ENCODE measurements around the gene IL27RA. TPM values are rescaled to one million over a fixed set of nuclear protein-coding genes. Genes with fewer than 3 reads are reported as not detected.

The IL27RA gene
- total and polyA plus RNA-seq, 2 experiments from 2014 or later = 7.7 to 11.4 TPM

DNA sequence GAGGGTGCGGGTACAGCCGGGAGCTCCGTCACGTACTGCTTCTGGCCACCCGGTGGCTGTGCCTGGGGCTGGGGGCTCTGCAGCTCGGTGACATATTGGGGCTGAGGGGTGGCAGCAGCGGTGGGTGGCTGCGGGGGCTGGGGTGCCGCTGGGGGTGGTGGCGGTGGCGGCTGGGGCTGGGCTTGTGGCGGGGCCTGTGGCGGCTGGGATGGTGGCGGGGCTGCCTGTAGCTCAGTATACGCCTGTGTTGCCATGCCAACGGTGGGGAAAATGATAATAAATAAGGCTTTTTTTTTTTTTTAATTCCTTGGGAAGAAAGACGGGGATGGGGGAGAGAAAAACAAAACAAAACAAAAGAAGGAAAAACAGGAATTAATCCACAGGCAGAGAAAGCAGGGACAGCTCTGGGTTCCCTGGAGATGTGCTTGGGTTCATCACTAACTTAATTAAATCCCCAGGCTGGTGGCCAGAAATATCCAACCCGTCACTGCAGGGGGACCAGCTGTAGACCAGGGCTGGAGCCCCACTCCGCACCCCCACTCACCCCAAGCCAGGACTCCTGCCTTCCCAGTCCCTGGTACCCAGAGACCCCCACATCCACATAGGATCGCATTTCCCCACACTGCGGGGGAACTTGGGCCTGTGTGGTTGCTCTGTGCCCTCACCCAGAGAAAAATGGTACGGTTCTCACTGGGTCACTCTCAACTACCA, 37.8 kb upstream of the IL27RA start:
- Mint-ChIP-seq H3K9me3 (peaks cover 9% of the 10 kb centered on the region; the same call in 2 of the 3 replicates), H3K4me1 (peaks cover 16% of the 10 kb centered on the region), H3K36me3 (ENCODE audit: low read depth) (peaks cover 31% of the 10 kb centered on the region), H3K4me3 (no peak overlapping the region), H3K27ac (0 out of 2 replicates have a peak overlapping the region, but pooled peaks have one; percentile 40), H3K27me3 (ENCODE audit: insufficient read depth, low read depth, poor library complexity) (peaks cover 11% of the 10 kb centered on the region)
- Histone ChIP-seq H3K4me3 (no peak overlapping the region), H3K36me3 (ENCODE audit: insufficient read depth) (no peaks in the 10 kb centered on the region), H3K79me2 (replicated peaks; ENCODE audit: insufficient read depth) (peaks cover 3% of the 10 kb centered on the region; the same call in 1 of the 2 replicates), H3K27ac (ENCODE audit: low read depth) (no peak overlapping the region), H4K20me1 (replicated peaks; ENCODE audit: insufficient read depth) (no peaks in the 10 kb centered on the region), H3K4me2 (no peak overlapping the region), H3K4me1 (ENCODE audit: insufficient read depth) (peaks cover 7% of the 10 kb centered on the region; the same call in 1 of the 2 replicates), H2AFZ (no peak overlapping the region), H3K9me2 (ENCODE audit: insufficient read depth) (no peaks in the 10 kb centered on the region), H3F3A (replicated peaks; ENCODE audit: low read depth) (0 out of 2 replicates have a peak, but pooled peaks cover 2% of the 10 kb centered on the region), H3K27me3 (ENCODE audit: insufficient read depth) (no peaks in the 10 kb centered on the region)
- ATAC-seq = no peak
- TF ChIP-seq JUNB (IDR thresholded peaks at IDR 0.05; ENCODE audit: unreplicated experiment) (no peak), CTCF (conservative IDR thresholded peaks at IDR 0.05; ENCODE audit: low read depth in 2 of 2) (no peak), POLR2AphosphoS5 (IDR thresholded peaks at IDR 0.05; ENCODE audit: low read depth) (no peak), ETS1 (IDR thresholded peaks at IDR 0.05) (no peak), EZH2phosphoT487 (IDR thresholded peaks at IDR 0.05; ENCODE audit: unreplicated experiment) (no peak), NANOG (IDR thresholded peaks at IDR 0.05; ENCODE audit: borderline replicate concordance) (no peak), STAT1 (IDR thresholded peaks at IDR 0.05; ENCODE audit: unreplicated experiment) (no peak), CREB1 (CRISPR knock-in tag; IDR thresholded peaks at IDR 0.05; ENCODE audit: low read depth) (no peak), REST (IDR thresholded peaks at IDR 0.05; ENCODE audit: unreplicated experiment) (no peak), ZNF331 (CRISPR knock-in tag; IDR thresholded peaks at IDR 0.05; ENCODE audit: low read depth) (no peak), EZH2 (IDR thresholded peaks at IDR 0.05; ENCODE audit: low read depth, unreplicated experiment) (no peak), ZNF114 (CRISPR knock-in tag; IDR thresholded peaks at IDR 0.05) (no peak)
- TF ChIP-seq, protein P1, sequence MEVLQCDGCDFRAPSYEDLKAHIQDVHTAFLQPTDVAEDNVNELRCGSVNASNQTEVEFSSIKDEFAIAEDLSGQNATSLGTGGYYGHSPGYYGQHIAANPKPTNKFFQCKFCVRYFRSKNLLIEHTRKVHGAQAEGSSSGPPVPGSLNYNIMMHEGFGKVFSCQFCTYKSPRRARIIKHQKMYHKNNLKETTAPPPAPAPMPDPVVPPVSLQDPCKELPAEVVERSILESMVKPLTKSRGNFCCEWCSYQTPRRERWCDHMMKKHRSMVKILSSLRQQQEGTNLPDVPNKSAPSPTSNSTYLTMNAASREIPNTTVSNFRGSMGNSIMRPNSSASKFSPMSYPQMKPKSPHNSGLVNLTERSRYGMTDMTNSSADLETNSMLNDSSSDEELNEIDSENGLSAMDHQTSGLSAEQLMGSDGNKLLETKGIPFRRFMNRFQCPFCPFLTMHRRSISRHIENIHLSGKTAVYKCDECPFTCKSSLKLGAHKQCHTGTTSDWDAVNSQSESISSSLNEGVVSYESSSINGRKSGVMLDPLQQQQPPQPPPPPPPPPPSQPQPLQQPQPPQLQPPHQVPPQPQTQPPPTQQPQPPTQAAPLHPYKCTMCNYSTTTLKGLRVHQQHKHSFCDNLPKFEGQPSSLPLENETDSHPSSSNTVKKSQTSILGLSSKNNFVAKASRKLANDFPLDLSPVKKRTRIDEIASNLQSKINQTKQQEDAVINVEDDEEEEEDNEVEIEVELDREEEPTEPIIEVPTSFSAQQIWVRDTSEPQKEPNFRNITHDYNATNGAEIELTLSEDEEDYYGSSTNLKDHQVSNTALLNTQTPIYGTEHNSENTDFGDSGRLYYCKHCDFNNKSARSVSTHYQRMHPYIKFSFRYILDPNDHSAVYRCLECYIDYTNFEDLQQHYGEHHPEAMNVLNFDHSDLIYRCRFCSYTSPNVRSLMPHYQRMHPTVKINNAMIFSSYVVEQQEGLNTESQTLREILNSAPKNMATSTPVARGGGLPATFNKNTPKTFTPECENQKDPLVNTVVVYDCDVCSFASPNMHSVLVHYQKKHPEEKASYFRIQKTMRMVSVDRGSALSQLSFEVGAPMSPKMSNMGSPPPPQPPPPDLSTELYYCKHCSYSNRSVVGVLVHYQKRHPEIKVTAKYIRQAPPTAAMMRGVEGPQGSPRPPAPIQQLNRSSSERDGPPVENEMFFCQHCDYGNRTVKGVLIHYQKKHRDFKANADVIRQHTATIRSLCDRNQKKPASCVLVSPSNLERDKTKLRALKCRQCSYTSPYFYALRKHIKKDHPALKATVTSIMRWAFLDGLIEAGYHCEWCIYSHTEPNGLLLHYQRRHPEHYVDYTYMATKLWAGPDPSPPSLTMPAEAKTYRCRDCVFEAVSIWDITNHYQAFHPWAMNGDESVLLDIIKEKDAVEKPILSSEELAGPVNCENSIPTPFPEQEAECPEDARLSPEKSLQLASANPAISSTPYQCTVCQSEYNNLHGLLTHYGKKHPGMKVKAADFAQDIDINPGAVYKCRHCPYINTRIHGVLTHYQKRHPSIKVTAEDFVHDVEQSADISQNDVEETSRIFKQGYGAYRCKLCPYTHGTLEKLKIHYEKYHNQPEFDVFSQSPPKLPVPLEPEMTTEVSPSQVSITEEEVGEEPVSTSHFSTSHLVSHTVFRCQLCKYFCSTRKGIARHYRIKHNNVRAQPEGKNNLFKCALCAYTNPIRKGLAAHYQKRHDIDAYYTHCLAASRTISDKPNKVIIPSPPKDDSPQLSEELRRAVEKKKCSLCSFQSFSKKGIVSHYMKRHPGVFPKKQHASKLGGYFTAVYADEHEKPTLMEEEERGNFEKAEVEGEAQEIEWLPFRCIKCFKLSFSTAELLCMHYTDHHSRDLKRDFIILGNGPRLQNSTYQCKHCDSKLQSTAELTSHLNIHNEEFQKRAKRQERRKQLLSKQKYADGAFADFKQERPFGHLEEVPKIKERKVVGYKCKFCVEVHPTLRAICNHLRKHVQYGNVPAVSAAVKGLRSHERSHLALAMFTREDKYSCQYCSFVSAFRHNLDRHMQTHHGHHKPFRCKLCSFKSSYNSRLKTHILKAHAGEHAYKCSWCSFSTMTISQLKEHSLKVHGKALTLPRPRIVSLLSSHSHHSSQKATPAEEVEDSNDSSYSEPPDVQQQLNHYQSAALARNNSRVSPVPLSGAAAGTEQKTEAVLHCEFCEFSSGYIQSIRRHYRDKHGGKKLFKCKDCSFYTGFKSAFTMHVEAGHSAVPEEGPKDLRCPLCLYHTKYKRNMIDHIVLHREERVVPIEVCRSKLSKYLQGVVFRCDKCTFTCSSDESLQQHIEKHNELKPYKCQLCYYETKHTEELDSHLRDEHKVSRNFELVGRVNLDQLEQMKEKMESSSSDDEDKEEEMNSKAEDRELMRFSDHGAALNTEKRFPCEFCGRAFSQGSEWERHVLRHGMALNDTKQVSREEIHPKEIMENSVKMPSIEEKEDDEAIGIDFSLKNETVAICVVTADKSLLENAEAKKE (CRISPR knock-in tag; IDR thresholded peaks at IDR 0.05) = no peak
- no peak for DNase-seq (ENCODE audit: low spot score)

Data from GM23338 (cell line).